ENCODE results near the gene SLC2A3.
"Not testable (repeated sequence)": the region's sequence is repeated elsewhere in the genome, so short reads cannot be mapped to it uniquely, and the experiment has no call there.

Gene SLC2A3

DNA sequence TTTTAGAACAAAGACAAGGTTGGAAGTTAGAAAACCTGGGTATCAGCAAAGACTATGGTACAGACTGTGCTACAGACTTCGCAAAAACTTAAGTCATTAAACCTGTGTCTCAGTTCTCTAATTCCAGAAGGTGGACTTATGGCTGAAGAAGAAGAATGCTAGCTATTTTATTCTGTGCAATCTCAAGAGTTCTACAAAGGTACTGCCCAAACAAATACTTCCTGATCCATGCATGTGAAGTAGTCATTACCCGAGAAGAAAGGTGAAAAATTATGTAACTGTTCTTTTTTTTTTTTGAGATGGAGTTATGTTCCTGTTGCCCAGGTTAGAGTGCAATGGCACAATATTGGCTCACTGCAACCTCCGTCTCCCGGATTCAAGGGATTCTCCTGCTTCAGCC is 45.5 kb upstream of the SLC2A3 start:
- H3K9ac ChIP-seq (ENCODE audit: low read depth, low read length), result no peak overlapping the region
- no peak overlapping the region for H3K27ac ChIP-seq (ENCODE audit: low read length)
- no peaks in the 10 kb centered on the region for H3K9me3 ChIP-seq (ENCODE audit: insufficient read depth, low read length, severe bottlenecking)
- ATAC-seq (ENCODE audit: insufficient read depth, low read depth), result no peak
- no peak for DNase-seq
- no peaks in the 10 kb centered on the region for H4K20me1 ChIP-seq (ENCODE audit: insufficient read depth, low read length)
- H3K79me2 ChIP-seq (ENCODE audit: insufficient read depth, low read length), result no peaks in the 10 kb centered on the region
- H3K36me3 ChIP-seq (ENCODE audit: insufficient read depth, low read length), result no peaks in the 10 kb centered on the region
- H3K4me1 ChIP-seq (ENCODE audit: insufficient read depth, low read length), result no peaks in the 10 kb centered on the region
- H2AFZ ChIP-seq (ENCODE audit: low read depth, low read length), result no peak overlapping the region
- no peak overlapping the region for H3K4me3 ChIP-seq (ENCODE audit: low read depth in 1 of 2, low read length in 2 of 2)
- H3K4me2 ChIP-seq (ENCODE audit: insufficient read depth, low read length), result no peak overlapping the region
- no peak for TF ChIP-seq EZH2 (IDR thresholded peaks at IDR 0.05; ENCODE audit: borderline replicate concordance, low read depth, low read length, severe bottlenecking)
- TF ChIP-seq CTCF (IDR thresholded peaks at IDR 0.05; ENCODE audit: borderline replicate concordance, extremely low read depth, low read length, poor library complexity, severe bottlenecking), result no peak
- peaks cover 3% of the 10 kb centered on the region for H3K27me3 ChIP-seq (ENCODE audit: insufficient read depth, low read length, poor library complexity)

DNA sequence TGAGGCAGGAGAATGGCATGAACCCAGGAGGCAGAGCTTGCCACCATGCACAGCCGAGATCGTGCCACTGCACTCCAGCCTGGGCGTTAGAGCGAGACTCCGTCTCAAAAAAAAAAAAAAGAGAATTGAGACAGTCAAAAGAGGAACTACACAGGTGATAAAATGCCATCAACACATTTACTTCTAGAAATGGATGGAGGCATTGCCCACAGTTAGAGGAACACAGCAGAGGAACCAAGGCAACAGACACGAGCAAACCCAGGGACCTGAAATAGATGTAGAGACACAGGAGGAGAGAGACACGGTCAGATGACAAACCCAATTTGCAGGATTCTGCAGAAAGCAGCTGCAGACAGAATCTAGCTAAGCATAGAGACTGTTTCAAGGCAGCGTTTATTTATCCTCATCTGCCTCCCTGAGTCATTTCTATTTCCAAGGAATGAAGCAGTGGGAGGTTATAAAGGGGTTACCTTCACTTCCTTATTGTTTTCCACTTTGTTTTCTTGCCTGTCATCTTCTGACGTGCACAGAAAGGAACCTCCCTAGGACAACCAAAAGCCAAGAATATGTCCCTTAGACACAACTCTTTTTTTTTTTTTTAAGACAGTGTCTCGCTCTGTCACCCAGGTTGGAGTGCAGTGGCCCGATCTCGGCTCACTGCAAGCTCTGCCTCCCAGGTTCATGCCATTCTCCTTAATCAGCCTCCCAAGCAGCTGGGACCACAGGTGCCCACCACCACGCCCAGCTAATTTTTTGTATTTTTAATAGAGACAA is 41.6 kb upstream of the SLC2A3 start:
- not testable (repeated sequence) for H3K9me3 ChIP-seq (ENCODE audit: insufficient read depth, low read length, severe bottlenecking); H3K9ac ChIP-seq (ENCODE audit: low read depth, low read length); H3K27me3 ChIP-seq (ENCODE audit: insufficient read depth, low read length, poor library complexity); H3K79me2 ChIP-seq (ENCODE audit: insufficient read depth, low read length); H2AFZ ChIP-seq (ENCODE audit: low read depth, low read length); H3K27ac ChIP-seq (ENCODE audit: low read length); H3K36me3 ChIP-seq (ENCODE audit: insufficient read depth, low read length); H3K4me2 ChIP-seq (ENCODE audit: insufficient read depth, low read length); H3K4me3 ChIP-seq (ENCODE audit: low read depth in 1 of 2, low read length in 2 of 2); H4K20me1 ChIP-seq (ENCODE audit: insufficient read depth, low read length); H3K4me1 ChIP-seq (ENCODE audit: insufficient read depth, low read length); ATAC-seq (ENCODE audit: insufficient read depth, low read depth); DNase-seq

- ATAC-seq (ENCODE audit: insufficient read depth, low read depth), result no peak
- peaks cover 31% of the 10 kb centered on the region for H3K4me1 ChIP-seq (ENCODE audit: insufficient read depth, low read length)
- H3K36me3 ChIP-seq (ENCODE audit: insufficient read depth, low read length), result no peaks in the 10 kb centered on the region; the same call in 1 of the 2 replicates
- H3K9me3 ChIP-seq (ENCODE audit: insufficient read depth, low read length, severe bottlenecking), result no peaks in the 10 kb centered on the region
- H4K20me1 ChIP-seq (ENCODE audit: insufficient read depth, low read length), result no peaks in the 10 kb centered on the region
- peaks cover 18% of the 10 kb centered on the region for H3K79me2 ChIP-seq (ENCODE audit: insufficient read depth, low read length)
- H3K27me3 ChIP-seq (ENCODE audit: insufficient read depth, low read length, poor library complexity), result peaks cover 2% of the 10 kb centered on the region
- DNase-seq, result no peak
- H3K4me3 ChIP-seq (ENCODE audit: low read depth in 1 of 2, low read length in 2 of 2), result no peak overlapping the region
- no peak overlapping the region for H3K4me2 ChIP-seq (ENCODE audit: insufficient read depth, low read length)
- H3K27ac ChIP-seq (ENCODE audit: low read length), result no peak overlapping the region
- no peak overlapping the region for H2AFZ ChIP-seq (ENCODE audit: low read depth, low read length)
- H3K9ac ChIP-seq (ENCODE audit: low read depth, low read length), result no peak overlapping the region
- TF ChIP-seq EZH2 (IDR thresholded peaks at IDR 0.05; ENCODE audit: borderline replicate concordance, low read depth, low read length, severe bottlenecking) (no peak), CTCF (IDR thresholded peaks at IDR 0.05; ENCODE audit: borderline replicate concordance, extremely low read depth, low read length, poor library complexity, severe bottlenecking) (no peak)
These were observed 37.5 kb upstream of the SLC2A3 start for GRCh38 chr12:7973457-7973825.

GRCh38 chr12:7972734-7973456 is 36.9 kb upstream of the SLC2A3 start:
- H3K4me3 ChIP-seq (ENCODE audit: low read depth in 1 of 2, low read length in 2 of 2), result no peak overlapping the region

DNA sequence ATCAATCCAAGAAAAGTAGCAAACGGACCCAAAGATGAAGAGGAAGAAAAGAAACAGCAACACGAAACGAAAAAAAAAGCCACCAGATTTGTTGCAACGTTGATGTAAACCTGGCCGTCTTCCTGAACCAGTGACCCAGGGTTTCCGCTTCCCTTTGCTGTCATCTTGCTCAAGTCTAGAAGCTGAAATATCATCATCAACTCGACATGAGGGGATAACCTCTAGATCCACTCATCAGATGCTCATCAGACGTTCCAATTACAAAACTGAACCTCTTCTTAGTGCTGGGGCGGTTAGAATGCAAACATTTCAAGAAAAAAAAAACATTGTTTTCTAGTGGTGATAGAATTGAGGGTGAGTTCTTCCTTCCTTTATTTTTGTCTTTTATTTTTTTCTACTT is 36.3 kb upstream of the SLC2A3 start:
- H3K4me2 ChIP-seq (ENCODE audit: insufficient read depth, low read length); H4K20me1 ChIP-seq (ENCODE audit: insufficient read depth, low read length); H3K4me3 ChIP-seq (ENCODE audit: low read depth in 1 of 2, low read length in 2 of 2); H3K27me3 ChIP-seq (ENCODE audit: insufficient read depth, low read length, poor library complexity); H3K9ac ChIP-seq (ENCODE audit: low read depth, low read length); DNase-seq; H3K27ac ChIP-seq (ENCODE audit: low read length); H3K36me3 ChIP-seq (ENCODE audit: insufficient read depth, low read length); ATAC-seq (ENCODE audit: insufficient read depth, low read depth); H2AFZ ChIP-seq (ENCODE audit: low read depth, low read length); H3K9me3 ChIP-seq (ENCODE audit: insufficient read depth, low read length, severe bottlenecking): not testable (repeated sequence)
- Histone ChIP-seq H3K79me2 (ENCODE audit: insufficient read depth, low read length) (peaks cover 26% of the 10 kb centered on the region), H3K4me1 (ENCODE audit: insufficient read depth, low read length) (peaks cover 40% of the 10 kb centered on the region)

More at GRCh38 chr12:7972734-7973456, 36.9 kb upstream of the SLC2A3 start:
- no peaks in the 10 kb centered on the region for H3K27me3 ChIP-seq (ENCODE audit: insufficient read depth, low read length, poor library complexity)
- H3K4me2 ChIP-seq (ENCODE audit: insufficient read depth, low read length), result no peak overlapping the region
- H3K9me3 ChIP-seq (ENCODE audit: insufficient read depth, low read length, severe bottlenecking), result no peaks in the 10 kb centered on the region
- no peak for TF ChIP-seq EZH2 (IDR thresholded peaks at IDR 0.05; ENCODE audit: borderline replicate concordance, low read depth, low read length, severe bottlenecking)
- no peak for TF ChIP-seq CTCF (IDR thresholded peaks at IDR 0.05; ENCODE audit: borderline replicate concordance, extremely low read depth, low read length, poor library complexity, severe bottlenecking)
- DNase-seq (no peak), ATAC-seq (ENCODE audit: insufficient read depth, low read depth) (no peak)
- H2AFZ ChIP-seq (ENCODE audit: low read depth, low read length), result no peak overlapping the region
- peaks cover 36% of the 10 kb centered on the region for H3K4me1 ChIP-seq (ENCODE audit: insufficient read depth, low read length)
- H3K27ac ChIP-seq (ENCODE audit: low read length), result no peak overlapping the region
- no peak overlapping the region for H3K9ac ChIP-seq (ENCODE audit: low read depth, low read length)
- no peaks in the 10 kb centered on the region for H4K20me1 ChIP-seq (ENCODE audit: insufficient read depth, low read length)
- peaks cover 24% of the 10 kb centered on the region for H3K79me2 ChIP-seq (ENCODE audit: insufficient read depth, low read length)
- H3K36me3 ChIP-seq (ENCODE audit: insufficient read depth, low read length), result peaks cover 4% of the 10 kb centered on the region; the same call in 1 of the 2 replicates

All from DND-41 (cell line).